Liver (tissue), 3 donors: Measurements from ENCODE around the gene RBM47.

ENCODE experiments used
- CTCF ChIP-seq: fragments of 150-350 bp; IDR thresholded peaks from 2 replicates; pipeline ENCODE4 v1.5.1; 2017; ENCODE audit warnings: improper control_type of control experiment, low read depth, low read length; ENCODE audit not compliant: missing input control
- HNF4A ChIP-seq, 2 donors: conservative IDR thresholded peaks; 2 replicates each; pipeline ENCODE4 v1.6.1; 2016; ENCODE audit warnings: antibody characterized with exemption in 2 of 2, mild to moderate bottlenecking in 2 of 2
- JUND ChIP-seq, 2 donors: IDR thresholded peaks; 2 replicates each; pipeline ENCODE4 v1.6.1; 2016; ENCODE audit warnings: antibody characterized with exemption in 2 of 2
- RAD21 ChIP-seq, 2 donors: IDR thresholded peaks; 2 replicates each; pipeline ENCODE4 v1.6.1; 2016; ENCODE audit warnings: antibody characterized with exemption in 2 of 2, mild to moderate bottlenecking in 2 of 2
- RXRA ChIP-seq, 2 donors: IDR thresholded peaks; 2 replicates each; pipeline ENCODE4 v1.6.1; 2017 to 2018; ENCODE audit warnings: antibody characterized with exemption in 2 of 2, mild to moderate bottlenecking in 1 of 2
- YY1 ChIP-seq: IDR thresholded peaks from 2 replicates; pipeline ENCODE4 v1.6.1; 2016; ENCODE audit warnings: antibody characterized with exemption, mild to moderate bottlenecking
- ZBTB33 ChIP-seq: IDR thresholded peaks from 2 replicates; pipeline ENCODE4 v1.6.1; 2016; ENCODE audit warnings: antibody characterized with exemption
- TF ChIP-seq, protein P1 (sequence below): IDR thresholded peaks from 2 replicates; pipeline ENCODE4 v1.6.1; 2016; ENCODE audit warnings: antibody characterized with exemption
- TF ChIP-seq, protein P2 (sequence below): IDR thresholded peaks from 2 replicates; pipeline ENCODE4 v1.6.1; 2016; ENCODE audit warnings: antibody characterized with exemption, mild to moderate bottlenecking
- donor health status: healthy.
- donor health status: healthy.

GRCh38 chr4:40544221-40544620, 85.4 kb downstream of the RBM47 start:
- no peak for TF ChIP-seq RAD21 (IDR thresholded peaks at IDR 0.05)
- no peak for TF ChIP-seq CTCF
- no peak for TF ChIP-seq JUND (IDR thresholded peaks at IDR 0.05)
- no peak for TF ChIP-seq HNF4A (conservative IDR thresholded peaks at IDR 0.05)
- TF ChIP-seq, protein P1, sequence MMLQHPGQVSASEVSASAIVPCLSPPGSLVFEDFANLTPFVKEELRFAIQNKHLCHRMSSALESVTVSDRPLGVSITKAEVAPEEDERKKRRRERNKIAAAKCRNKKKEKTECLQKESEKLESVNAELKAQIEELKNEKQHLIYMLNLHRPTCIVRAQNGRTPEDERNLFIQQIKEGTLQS = no peak
- TF ChIP-seq, protein P2, sequence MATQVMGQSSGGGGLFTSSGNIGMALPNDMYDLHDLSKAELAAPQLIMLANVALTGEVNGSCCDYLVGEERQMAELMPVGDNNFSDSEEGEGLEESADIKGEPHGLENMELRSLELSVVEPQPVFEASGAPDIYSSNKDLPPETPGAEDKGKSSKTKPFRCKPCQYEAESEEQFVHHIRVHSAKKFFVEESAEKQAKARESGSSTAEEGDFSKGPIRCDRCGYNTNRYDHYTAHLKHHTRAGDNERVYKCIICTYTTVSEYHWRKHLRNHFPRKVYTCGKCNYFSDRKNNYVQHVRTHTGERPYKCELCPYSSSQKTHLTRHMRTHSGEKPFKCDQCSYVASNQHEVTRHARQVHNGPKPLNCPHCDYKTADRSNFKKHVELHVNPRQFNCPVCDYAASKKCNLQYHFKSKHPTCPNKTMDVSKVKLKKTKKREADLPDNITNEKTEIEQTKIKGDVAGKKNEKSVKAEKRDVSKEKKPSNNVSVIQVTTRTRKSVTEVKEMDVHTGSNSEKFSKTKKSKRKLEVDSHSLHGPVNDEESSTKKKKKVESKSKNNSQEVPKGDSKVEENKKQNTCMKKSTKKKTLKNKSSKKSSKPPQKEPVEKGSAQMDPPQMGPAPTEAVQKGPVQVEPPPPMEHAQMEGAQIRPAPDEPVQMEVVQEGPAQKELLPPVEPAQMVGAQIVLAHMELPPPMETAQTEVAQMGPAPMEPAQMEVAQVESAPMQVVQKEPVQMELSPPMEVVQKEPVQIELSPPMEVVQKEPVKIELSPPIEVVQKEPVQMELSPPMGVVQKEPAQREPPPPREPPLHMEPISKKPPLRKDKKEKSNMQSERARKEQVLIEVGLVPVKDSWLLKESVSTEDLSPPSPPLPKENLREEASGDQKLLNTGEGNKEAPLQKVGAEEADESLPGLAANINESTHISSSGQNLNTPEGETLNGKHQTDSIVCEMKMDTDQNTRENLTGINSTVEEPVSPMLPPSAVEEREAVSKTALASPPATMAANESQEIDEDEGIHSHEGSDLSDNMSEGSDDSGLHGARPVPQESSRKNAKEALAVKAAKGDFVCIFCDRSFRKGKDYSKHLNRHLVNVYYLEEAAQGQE = no peak
- TF ChIP-seq YY1 = no peak
- TF ChIP-seq ZBTB33 = no peak
- no peak for TF ChIP-seq RXRA (IDR thresholded peaks at IDR 0.05)
